OCI-LY1 (cell line): ENCODE results near the gene GMDS.

Source experiments
- EZH2 ChIP-seq: fragments of 200-600 bp; sonication (generic), shearing (Covaris generic); IDR thresholded peaks from 2 replicates; pipeline ENCODE4 v1.8.0; 2017; ENCODE audit warnings: borderline replicate concordance, mixed run types, mild to moderate bottlenecking, antibody characterized with exemption, low read length, moderate library complexity, mixed read lengths
- TF ChIP-seq, protein P1 (sequence below): fragments of 200-600 bp; sonication (generic), shearing (Covaris generic); IDR thresholded peaks from 2 replicates; pipeline ENCODE4 v1.5.1; 2017; ENCODE audit warnings: mild to moderate bottlenecking, antibody characterized with exemption, low read length, moderate library complexity, mixed read lengths

DNA sequence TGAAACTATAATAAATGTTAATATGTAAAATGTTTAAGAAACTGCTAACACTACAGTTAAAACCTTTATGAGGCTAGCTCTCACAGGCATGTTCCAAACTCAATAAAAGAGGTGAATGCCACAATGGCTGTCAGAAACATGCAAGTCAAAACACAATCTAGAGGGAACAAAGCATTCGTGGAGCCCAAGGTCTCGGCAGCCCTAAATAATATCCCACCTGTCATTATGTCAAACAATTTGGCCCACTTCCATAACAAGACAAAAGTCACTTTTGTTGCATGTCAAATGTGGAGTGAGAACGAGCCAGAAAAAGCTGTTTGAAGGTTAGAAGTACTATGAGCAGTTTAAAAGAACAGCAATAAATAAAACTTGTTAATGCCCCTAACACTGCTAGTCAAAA is 181.9 kb downstream of the GMDS start:
- TF ChIP-seq, protein P1, sequence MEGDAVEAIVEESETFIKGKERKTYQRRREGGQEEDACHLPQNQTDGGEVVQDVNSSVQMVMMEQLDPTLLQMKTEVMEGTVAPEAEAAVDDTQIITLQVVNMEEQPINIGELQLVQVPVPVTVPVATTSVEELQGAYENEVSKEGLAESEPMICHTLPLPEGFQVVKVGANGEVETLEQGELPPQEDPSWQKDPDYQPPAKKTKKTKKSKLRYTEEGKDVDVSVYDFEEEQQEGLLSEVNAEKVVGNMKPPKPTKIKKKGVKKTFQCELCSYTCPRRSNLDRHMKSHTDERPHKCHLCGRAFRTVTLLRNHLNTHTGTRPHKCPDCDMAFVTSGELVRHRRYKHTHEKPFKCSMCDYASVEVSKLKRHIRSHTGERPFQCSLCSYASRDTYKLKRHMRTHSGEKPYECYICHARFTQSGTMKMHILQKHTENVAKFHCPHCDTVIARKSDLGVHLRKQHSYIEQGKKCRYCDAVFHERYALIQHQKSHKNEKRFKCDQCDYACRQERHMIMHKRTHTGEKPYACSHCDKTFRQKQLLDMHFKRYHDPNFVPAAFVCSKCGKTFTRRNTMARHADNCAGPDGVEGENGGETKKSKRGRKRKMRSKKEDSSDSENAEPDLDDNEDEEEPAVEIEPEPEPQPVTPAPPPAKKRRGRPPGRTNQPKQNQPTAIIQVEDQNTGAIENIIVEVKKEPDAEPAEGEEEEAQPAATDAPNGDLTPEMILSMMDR = no peak
- TF ChIP-seq EZH2 = no peak
